Parathyroid adenoma (tissue), 2 donors: Measurements from ENCODE around the gene KRTAP10-7.

Experiments used
- H2AFZ ChIP-seq: fragments of 300-600 bp; sonication (generic); one replicate; pipeline ENCODE4 v1.7.0; 2017; ENCODE audit warnings: antibody characterized with exemption, mild to moderate bottlenecking
- H3K27ac ChIP-seq: fragments of 300-600 bp; sonication (generic); one replicate; pipeline ENCODE4 v1.7.0; 2017
- H3K27me3 ChIP-seq: fragments of 300-600 bp; sonication (generic); one replicate; pipeline ENCODE4 v1.7.0; 2017; ENCODE audit warnings: low read length; ENCODE audit not compliant: control insufficient read depth, insufficient read depth
- H3K36me3 ChIP-seq: fragments of 300-600 bp; sonication (generic); one replicate; pipeline ENCODE4 v1.7.0; 2017; ENCODE audit warnings: low read length; ENCODE audit not compliant: control insufficient read depth, insufficient read depth
- H3K4me1 ChIP-seq: fragments of 300-600 bp; sonication (generic); one replicate; pipeline ENCODE4 v1.7.0; 2017; ENCODE audit warnings: control low read depth
- H3K4me2 ChIP-seq: fragments of 300-600 bp; sonication (generic); one replicate; pipeline ENCODE4 v1.7.0; 2017; ENCODE audit warnings: low read length
- H3K4me3 ChIP-seq: fragments of 300-600 bp; sonication (generic); one replicate; pipeline ENCODE4 v1.7.0; 2017; ENCODE audit warnings: low read depth, low read length
- H3K79me2 ChIP-seq: fragments of 300-600 bp; sonication (generic); one replicate; pipeline ENCODE4 v1.7.0; 2017; ENCODE audit warnings: control low read depth
- H3K9ac ChIP-seq: fragments of 300-600 bp; sonication (generic); one replicate; pipeline ENCODE4 v1.7.0; 2017; ENCODE audit warnings: mild to moderate bottlenecking
- H3K9me3 ChIP-seq: fragments of 300-600 bp; sonication (generic); one replicate; pipeline ENCODE4 v1.7.0; 2017; ENCODE audit warnings: low read length; ENCODE audit not compliant: control insufficient read depth
- CTCF ChIP-seq: fragments of 300-600 bp; sonication (generic); IDR thresholded peaks from one replicate; pipeline ENCODE4 v1.7.0; 2017; ENCODE audit warnings: antibody characterized with exemption, mild to moderate bottlenecking
- donor health status: primary hyperparathyroidism.

The KRTAP10-7 gene

GRCh38 chr21:44564099-44564498 lies 36.3 kb upstream of the KRTAP10-7 start:
- Histone ChIP-seq H3K9me3 (no peaks in the 10 kb centered on the region), H3K27ac (no peak overlapping the region), H3K79me2 (no peaks in the 10 kb centered on the region), H3K36me3 (no peaks in the 10 kb centered on the region), H3K27me3 (no peaks in the 10 kb centered on the region), H3K4me3 (no peak overlapping the region), H3K9ac (no peak overlapping the region), H3K4me1 (no peaks in the 10 kb centered on the region), H3K4me2 (no peak overlapping the region), H2AFZ (no peak overlapping the region)
- no peak for TF ChIP-seq CTCF

- no peaks in the 10 kb centered on the region for H3K79me2 ChIP-seq
- H3K9me3 ChIP-seq: no peaks in the 10 kb centered on the region
- no peaks in the 10 kb centered on the region for H3K36me3 ChIP-seq
- no peak overlapping the region for H3K9ac ChIP-seq
- TF ChIP-seq CTCF: no peak
- no peak overlapping the region for H2AFZ ChIP-seq
- no peak overlapping the region for H3K4me2 ChIP-seq
- H3K4me3 ChIP-seq: no peak overlapping the region
- no peaks in the 10 kb centered on the region for H3K27me3 ChIP-seq
- no peaks in the 10 kb centered on the region for H3K4me1 ChIP-seq
- no peak overlapping the region for H3K27ac ChIP-seq
These were observed 35.4 kb upstream of the KRTAP10-7 start for GRCh38 chr21:44564886-44565598.

GRCh38 chr21:44566403-44566802 lies 34.0 kb upstream of the KRTAP10-7 start:
- no peaks in the 10 kb centered on the region for H3K4me1 ChIP-seq
- H3K9me3 ChIP-seq: no peaks in the 10 kb centered on the region
- H3K36me3 ChIP-seq: no peaks in the 10 kb centered on the region
- H3K4me2 ChIP-seq: no peak overlapping the region
- H3K27me3 ChIP-seq: no peaks in the 10 kb centered on the region
- no peak for TF ChIP-seq CTCF
- H2AFZ ChIP-seq: no peak overlapping the region
- no peaks in the 10 kb centered on the region for H3K79me2 ChIP-seq
- no peak overlapping the region for H3K27ac ChIP-seq
- H3K4me3 ChIP-seq: no peak overlapping the region
- no peak overlapping the region for H3K9ac ChIP-seq

- H3K27ac ChIP-seq: no peak overlapping the region
- H3K36me3 ChIP-seq: no peaks in the 10 kb centered on the region
- no peak overlapping the region for H3K4me3 ChIP-seq
- no peak for TF ChIP-seq CTCF
- H3K27me3 ChIP-seq: no peaks in the 10 kb centered on the region
- H3K9me3 ChIP-seq: no peaks in the 10 kb centered on the region
- H3K4me2 ChIP-seq: no peak overlapping the region
- no peak overlapping the region for H3K9ac ChIP-seq
- no peaks in the 10 kb centered on the region for H3K79me2 ChIP-seq
- H2AFZ ChIP-seq: no peak overlapping the region
- no peaks in the 10 kb centered on the region for H3K4me1 ChIP-seq
These were observed 32.8 kb upstream of the KRTAP10-7 start for GRCh38 chr21:44567481-44568171.
